GM21576 (cell line): ENCODE data around the gene ZNF624.

Experiments used
- ATAC-seq: cut with Tn5 transposase; IDR thresholded peaks from one replicate; pipeline ENCODE4 v1.9.1; 2021; ENCODE audit warnings: mild to moderate bottlenecking, moderate library complexity; ENCODE audit not compliant: unreplicated experiment

ZNF624 gene

DNA sequence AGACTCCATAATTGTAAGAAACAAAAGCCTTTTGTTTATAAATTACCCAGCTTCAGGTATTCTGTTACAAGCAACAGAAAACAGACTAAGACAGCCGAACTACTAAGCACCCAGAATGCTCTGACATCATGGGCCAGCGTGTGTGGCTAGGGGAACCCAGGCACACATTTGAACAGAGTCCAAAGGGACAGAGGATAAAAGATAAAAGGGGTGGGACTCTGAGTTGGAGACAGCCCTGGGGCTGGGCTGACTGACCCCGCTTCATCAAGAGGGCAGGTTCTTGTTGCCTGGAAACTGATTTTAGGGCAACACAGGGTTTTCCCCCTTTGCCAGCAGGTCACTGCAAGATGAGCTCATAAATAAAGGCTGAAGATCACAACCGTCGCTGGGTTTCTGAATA, 54.1 kb downstream of the ZNF624 start:
- no peak for ATAC-seq

DNA sequence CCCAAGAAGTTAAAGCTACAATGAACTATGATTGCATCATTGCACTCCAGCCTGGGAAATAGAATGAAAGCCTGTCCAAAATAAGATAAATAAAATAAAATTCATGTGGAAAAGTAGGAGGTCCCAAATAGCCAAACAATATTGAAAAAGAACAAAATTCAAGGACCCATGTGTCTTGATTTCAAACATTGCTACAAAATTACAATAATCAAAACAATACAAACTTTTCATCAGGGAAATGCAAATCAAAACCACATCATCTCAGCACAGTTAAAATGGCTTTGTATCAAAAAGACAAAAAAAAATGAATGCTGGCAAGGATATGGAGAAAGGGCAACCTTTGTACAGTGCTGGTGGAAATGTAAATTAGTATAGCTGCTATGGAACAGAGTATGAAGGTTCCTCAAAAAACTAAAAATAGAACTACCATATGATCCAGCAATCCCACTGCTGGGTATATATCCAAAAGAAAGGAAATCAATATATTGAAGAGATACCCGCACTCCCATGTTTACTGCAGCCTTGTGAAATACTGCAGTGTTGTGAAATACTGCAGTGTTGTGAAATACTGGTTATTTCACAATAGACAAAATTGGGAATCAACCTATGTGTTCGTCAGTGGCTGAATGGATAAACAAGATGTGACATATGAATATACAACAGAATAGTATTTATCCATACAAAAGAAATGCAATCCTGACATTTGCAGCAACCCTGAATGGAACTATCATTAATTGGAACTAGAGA, 60.1 kb downstream of the ZNF624 start:
- no peak for ATAC-seq

- peak; percentile 81 for ATAC-seq
These were observed 64.3 kb downstream of the ZNF624 start for GRCh38 chr17:16589097-16589969.

- no peak for ATAC-seq
These were observed 67.9 kb downstream of the ZNF624 start for GRCh38 chr17:16585796-16586195.

GRCh38 chr17:16584273-16584995, 69.2 kb downstream of the ZNF624 start:
- peak; percentile 53 for ATAC-seq

DNA sequence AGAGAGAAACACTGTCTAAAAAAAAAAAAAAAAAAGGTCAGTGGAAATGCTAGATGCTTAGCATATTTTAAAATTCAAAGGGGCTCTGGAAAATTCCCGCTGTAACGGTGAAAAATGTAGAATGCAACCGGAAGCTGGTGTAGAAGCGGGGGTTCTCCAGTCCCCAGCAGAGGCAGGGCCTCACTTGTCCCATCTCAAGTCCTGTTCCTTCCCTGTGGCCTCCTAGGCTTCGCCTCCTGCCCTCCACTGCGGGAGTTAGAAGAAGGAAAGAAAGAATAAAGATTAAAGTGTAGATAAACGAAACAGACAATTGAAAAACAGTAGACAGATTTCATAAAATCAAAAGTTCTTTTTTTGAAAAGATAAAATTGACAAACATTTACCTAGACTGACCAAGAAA, 69.9 kb downstream of the ZNF624 start:
- no peak for ATAC-seq

GRCh38 chr17:16573466-16573865, 80.2 kb downstream of the ZNF624 start:
- no peak for ATAC-seq
